Testis (tissue), 3 donors: Measurements from ENCODE around the gene GMPS. TPM values are rescaled to one million over a fixed set of nuclear protein-coding genes. Genes with fewer than 3 reads are reported as not detected.

Source experiments
- polyA plus RNA-seq: library from polyadenylated mRNA; stranded (reverse); fragments of 350-450 nt; fragmentation: Illumina TruSeq; extraction: RNeasy Lipid Tissue Mini Kit (QIAGEN cat#74804); gene quantifications from one replicate; pipeline ENCODE4 v1.2.3, GENCODE V29; 2014; ENCODE audit warnings: low read depth, low replicate concordance; ENCODE audit not compliant: insufficient read depth
- total RNA-seq, 2 donors: library from RNA; depleted of rRNA; stranded (reverse); fragments of >200 nt; gene quantifications; one replicate each; pipeline ENCODE4 v1.2.3, GENCODE V29; 2016

The GMPS gene
- total and polyA plus RNA-seq, 3 donors from 2014 or later, result 90.2 to 259 (median 129) TPM

Other genes starting within 250 kb of the GMPS start
- gene PLCH1, start 125.6 kb upstream of the GMPS start, total RNA-seq, result 10 to 100 TPM; 23.2 to 29.3 TPM
- 32.1 TPM for gene PLCH1, start 125.6 kb upstream of the GMPS start, polyA plus RNA-seq
- 10 to 100 TPM in 1 of 2 donors, 1 to 10 TPM in 1; 9.3 to 11.9 TPM for gene C3orf33, start 64.4 kb upstream of the GMPS start, total RNA-seq
- 3.5 TPM for gene C3orf33, start 64.4 kb upstream of the GMPS start, polyA plus RNA-seq
- 10 to 100 TPM; 36.2 to 40.1 TPM for gene SLC33A1, start 16.2 kb upstream of the GMPS start, total RNA-seq
- gene SLC33A1, start 16.2 kb upstream of the GMPS start, polyA plus RNA-seq, result 25.5 TPM
- gene KCNAB1, start 249.9 kb downstream of the GMPS start, total RNA-seq, result 1 to 10 TPM; 3.8 to 5.7 TPM
- 8.9 TPM for gene KCNAB1, start 249.9 kb downstream of the GMPS start, polyA plus RNA-seq